SK-N-SH treated with all-trans-retinoic acid at 6 μM for 48 hours (cell line): Measurements from ENCODE around the gene POLR1D.

ENCODE experiments used
- ESRRG ChIP-seq: fragments of 250-450 bp; sonication (Bioruptor Pico); IDR thresholded peaks from 2 replicates; pipeline ENCODE4 v1.6.1; 2021; ENCODE audit warnings: mild to moderate bottlenecking
- ZNF70 ChIP-seq: fragments of 450-650 bp; formaldehyde crosslinking; IDR thresholded peaks from 2 replicates; pipeline ENCODE4 v1.5.0; 2020; ENCODE audit warnings: mild to moderate bottlenecking, moderate library complexity
- TF ChIP-seq, protein P1 (sequence below): fragments of 250-450 bp; sonication (Bioruptor Pico); IDR thresholded peaks from 2 replicates; pipeline ENCODE4 v1.5.1; 2020; ENCODE audit warnings: low read depth, mild to moderate bottlenecking, moderate library complexity
- TF ChIP-seq, protein P2 (sequence below): fragments of 250-450 bp; sonication (Bioruptor Pico); IDR thresholded peaks from 2 replicates; pipeline ENCODE4 v1.5.1; 2021; ENCODE audit warnings: mild to moderate bottlenecking, moderate library complexity

DNA sequence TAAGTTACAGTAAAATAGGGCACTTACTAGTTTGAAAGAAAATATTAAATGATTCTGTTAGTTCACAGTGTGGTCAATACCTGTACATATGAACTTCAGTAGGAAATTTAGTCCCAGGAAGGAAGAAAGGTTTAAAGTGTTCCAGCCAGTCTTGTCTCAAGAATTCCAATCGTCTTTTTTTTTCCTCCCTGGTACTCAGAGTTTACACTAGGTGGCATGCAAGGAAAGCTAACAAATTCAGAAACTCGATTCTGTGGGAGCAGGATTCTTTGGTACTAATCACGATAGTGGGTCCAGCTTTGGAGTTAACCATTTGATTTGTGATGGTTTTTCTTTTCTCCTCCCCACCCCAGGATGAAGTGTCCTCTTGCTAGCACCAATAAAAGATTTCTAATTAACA lies 43.6 kb downstream of the POLR1D start:
- TF ChIP-seq, protein P1, sequence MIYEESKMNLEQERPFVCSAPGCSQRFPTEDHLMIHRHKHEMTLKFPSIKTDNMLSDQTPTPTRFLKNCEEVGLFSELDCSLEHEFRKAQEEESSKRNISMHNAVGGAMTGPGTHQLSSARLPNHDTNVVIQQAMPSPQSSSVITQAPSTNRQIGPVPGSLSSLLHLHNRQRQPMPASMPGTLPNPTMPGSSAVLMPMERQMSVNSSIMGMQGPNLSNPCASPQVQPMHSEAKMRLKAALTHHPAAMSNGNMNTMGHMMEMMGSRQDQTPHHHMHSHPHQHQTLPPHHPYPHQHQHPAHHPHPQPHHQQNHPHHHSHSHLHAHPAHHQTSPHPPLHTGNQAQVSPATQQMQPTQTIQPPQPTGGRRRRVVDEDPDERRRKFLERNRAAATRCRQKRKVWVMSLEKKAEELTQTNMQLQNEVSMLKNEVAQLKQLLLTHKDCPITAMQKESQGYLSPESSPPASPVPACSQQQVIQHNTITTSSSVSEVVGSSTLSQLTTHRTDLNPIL = no peak
- TF ChIP-seq, protein P2, sequence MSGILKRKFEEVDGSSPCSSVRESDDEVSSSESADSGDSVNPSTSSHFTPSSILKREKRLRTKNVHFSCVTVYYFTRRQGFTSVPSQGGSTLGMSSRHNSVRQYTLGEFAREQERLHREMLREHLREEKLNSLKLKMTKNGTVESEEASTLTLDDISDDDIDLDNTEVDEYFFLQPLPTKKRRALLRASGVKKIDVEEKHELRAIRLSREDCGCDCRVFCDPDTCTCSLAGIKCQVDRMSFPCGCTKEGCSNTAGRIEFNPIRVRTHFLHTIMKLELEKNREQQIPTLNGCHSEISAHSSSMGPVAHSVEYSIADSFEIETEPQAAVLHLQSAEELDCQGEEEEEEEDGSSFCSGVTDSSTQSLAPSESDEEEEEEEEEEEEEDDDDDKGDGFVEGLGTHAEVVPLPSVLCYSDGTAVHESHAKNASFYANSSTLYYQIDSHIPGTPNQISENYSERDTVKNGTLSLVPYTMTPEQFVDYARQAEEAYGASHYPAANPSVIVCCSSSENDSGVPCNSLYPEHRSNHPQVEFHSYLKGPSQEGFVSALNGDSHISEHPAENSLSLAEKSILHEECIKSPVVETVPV (CRISPR knock-in tag) = no peak
- TF ChIP-seq ZNF70 (CRISPR knock-in tag) = no peak
- no peak for TF ChIP-seq ESRRG
